HG02571 (cell line): Measurements from ENCODE around the gene FBXO28.
"Not testable (repeated sequence)": the region's sequence is repeated elsewhere in the genome, so short reads cannot be mapped to it uniquely, and the experiment has no call there.

ENCODE experiments used
- ATAC-seq: cut with Tn5 transposase; IDR thresholded peaks from one replicate; pipeline ENCODE4 v1.9.1; 2021; ENCODE audit warnings: mild to moderate bottlenecking, moderate library complexity; ENCODE audit not compliant: unreplicated experiment

Gene FBXO28

GRCh38 chr1:224113918-224114786, at the start of gene FBXO28:
Gene FBXO28, plus strand, starts transcription at chr1:224114111. Its CDS starts 19 bp downstream, at chr1:224114130.
- peak; percentile 99 for ATAC-seq

- ATAC-seq, result no peak
These were observed 49.8 kb upstream of the FBXO28 start for GRCh38 chr1:224064150-224064549.

- no peak for ATAC-seq
These were observed 48.5 kb upstream of the FBXO28 start for GRCh38 chr1:224065455-224065854.

- ATAC-seq, result no peak
These were observed 46.7 kb upstream of the FBXO28 start for GRCh38 chr1:224067207-224067606.

GRCh38 chr1:224067621-224068457, 46.1 kb upstream of the FBXO28 start:
- no peak for ATAC-seq

DNA sequence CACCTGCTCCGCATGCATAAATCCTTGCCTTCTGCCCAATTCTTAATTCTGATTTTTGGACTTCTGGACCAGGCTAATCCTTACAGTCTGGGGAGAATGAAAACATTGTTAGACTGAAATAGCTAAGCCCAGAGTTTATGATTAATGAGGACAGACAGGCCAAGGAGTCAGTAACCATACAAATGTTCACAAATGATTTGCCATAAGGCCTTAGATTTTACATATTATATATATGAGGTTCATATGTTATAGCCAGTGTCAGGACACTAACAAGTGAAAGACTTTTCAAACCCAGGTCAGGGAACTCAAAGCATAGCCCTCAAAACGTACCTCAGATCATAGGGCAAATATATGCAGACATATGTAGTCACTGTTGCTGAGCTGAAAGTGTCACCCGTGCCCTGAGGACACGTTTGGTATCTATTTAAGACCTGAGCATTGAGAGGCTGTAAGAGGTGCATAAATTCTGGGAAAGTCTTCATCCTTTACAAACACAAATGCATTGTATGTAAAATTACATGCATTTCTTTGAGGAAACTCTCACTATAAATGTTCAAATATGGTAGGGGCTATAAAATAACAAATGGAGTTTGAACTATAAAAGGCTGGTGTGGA, 45.3 kb upstream of the FBXO28 start:
- no peak for ATAC-seq

DNA sequence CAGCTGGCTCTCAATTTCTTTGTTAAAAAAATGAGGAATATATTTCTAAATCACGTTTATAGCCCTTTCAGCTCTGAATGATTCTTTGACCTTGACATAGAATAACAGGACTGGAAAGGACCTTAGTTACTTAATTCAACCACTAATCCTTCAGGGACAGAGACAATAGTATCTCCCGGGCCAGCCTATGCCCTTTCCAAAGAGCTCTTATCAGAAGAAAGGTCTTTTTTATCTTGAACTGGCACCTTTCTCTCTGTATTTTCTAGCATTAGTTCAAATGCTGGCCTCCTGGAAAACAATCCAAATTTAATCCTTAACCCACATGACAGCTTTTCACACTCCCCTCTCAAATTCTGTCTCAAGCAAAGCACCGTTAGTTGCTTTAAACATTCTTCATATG, 44.8 kb upstream of the FBXO28 start:
- no peak for ATAC-seq

GRCh38 chr1:224070521-224070920, 43.4 kb upstream of the FBXO28 start:
- no peak for ATAC-seq

- ATAC-seq, result no peak
These were observed 37.5 kb upstream of the FBXO28 start for GRCh38 chr1:224076407-224076806.

DNA sequence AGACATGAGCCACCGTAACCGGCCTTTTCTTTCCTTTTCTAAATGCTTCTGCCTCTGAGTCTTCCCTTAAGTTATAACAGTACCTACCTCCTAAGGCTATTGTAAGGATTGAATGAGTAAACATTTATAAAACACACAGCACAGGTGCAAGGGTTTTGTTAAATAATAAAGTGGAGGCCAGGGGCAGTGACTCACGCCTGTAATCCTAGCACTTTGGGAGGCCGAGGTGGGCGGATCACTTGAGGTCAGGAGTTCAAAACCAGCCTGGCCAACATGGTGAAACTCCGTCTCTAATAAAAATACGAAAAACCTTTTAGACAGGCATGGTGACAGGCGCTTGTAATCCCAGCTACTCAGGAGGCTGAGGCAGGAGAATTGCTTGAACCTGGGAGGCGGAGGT, 34.3 kb upstream of the FBXO28 start:
- not testable (repeated sequence) for ATAC-seq

- ATAC-seq, result no peak
These were observed 33.7 kb upstream of the FBXO28 start for GRCh38 chr1:224080115-224080774.

DNA sequence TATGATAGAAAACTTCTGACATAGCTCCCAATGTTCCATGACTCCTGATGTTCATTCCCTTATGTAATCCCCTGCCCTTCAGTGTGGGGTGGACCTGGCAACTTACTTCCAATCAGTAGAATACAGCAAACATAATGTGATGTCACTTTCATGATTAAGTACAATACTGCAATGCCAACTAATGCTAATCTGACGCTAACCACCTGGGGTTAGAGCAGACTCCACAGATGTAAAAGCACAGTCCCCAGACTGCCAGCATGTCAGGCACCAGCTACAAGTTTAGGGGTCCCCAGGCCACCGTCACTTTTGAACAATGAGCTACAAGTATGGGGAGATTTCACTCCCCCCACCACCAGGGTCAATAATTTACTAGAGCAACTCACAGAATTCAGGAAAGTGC, 32.3 kb upstream of the FBXO28 start:
- no peak for ATAC-seq

DNA sequence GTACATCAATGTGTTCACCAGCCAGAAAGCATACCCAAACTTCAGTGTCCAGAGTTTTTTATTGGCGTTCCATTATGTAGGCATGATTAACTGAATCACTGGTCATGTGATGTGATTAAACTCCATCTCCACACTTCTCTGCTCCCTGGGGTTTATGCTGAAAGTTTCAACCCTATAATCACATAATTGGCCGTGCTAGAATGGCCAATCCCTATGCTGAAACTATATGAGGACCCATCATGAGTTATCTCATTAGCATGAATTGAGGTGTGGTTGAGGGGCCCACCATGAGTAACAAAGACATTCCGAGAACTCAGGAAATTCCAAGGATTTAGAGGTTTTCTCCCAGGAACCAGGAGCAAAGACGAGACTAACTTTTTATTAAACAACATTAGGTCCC, 31.8 kb upstream of the FBXO28 start:
- no peak for ATAC-seq

GRCh38 chr1:224084867-224085266, 29.0 kb upstream of the FBXO28 start:
- ATAC-seq, result no peak

DNA sequence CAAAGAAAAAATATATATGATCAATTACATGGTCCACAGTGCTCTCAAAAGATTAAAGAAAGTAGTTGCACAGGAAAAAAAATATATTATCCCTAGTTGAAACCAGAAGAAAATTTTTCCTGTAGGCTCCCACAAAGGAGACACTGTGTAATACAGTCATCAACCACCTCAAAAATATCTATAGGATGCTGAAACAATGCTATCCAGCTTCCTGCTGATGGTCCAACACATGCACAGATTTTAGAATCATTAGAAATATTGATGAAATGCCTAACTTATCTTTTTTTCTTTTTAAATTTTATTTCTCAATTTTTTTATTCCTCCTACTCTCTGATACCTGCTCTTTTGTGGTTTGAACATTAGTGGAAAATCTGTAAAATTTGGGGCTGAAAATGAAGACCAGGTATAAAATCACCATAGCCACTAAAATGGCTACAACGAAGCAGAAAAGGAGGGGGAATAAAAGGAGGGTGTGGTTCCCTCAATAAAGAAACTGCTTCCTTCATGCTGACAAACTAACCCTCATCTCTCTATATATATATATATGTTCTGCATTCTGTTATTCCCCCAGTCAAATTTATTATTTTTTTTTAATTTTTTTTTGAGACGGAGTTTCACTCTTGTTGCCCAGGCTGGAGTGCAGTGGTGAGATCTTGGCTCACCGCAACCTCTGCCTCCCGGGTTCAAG, 28.3 kb upstream of the FBXO28 start:
- no peak for ATAC-seq

- no peak for ATAC-seq
These were observed 26.6 kb upstream of the FBXO28 start for GRCh38 chr1:224087286-224087794.

- no peak for ATAC-seq
These were observed 24.3 kb upstream of the FBXO28 start for GRCh38 chr1:224089583-224089982.

GRCh38 chr1:224090116-224090515, 23.8 kb upstream of the FBXO28 start:
- ATAC-seq, result no peak

DNA sequence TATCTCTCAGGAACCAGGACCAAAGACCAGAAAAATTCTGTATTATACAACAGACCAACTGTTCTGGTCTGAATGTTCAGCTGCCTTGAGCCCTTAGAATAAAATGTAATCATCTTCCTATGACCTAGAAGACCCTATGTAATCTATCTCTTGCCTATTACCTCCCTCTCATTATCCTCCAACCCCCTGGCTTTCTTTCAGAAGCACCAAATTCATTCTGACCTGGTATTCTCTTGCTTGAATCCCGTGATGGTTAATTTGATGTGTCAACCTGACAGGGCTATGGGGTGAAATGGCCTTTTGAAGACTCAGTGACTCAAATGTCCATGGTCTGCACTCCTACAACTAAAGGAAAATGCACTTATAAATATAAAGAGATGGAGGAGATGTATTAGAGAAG, 21.8 kb upstream of the FBXO28 start:
- ATAC-seq, result no peak

GRCh38 chr1:224092601-224093000, 21.3 kb upstream of the FBXO28 start:
- no peak for ATAC-seq
